T-helper 22 cell (primary cell): ENCODE data around the gene OR9Q1.
"Not testable (repeated sequence)": the region's sequence is repeated elsewhere in the genome, so short reads cannot be mapped to it uniquely, and the experiment has no call there.

Experiments used
- DNase-seq: peaks from one replicate; pipeline ENCODE4 v3.0.0-alpha.2; 2020; ENCODE audit warnings: low read depth

OR9Q1 gene

GRCh38 chr11:58134151-58134550 lies 110.5 kb downstream of the OR9Q1 start:
- DNase-seq, result no peak

GRCh38 chr11:58135171-58135570 lies 111.5 kb downstream of the OR9Q1 start:
- no peak for DNase-seq

- DNase-seq, result no peak
These were observed 119.1 kb downstream of the OR9Q1 start for GRCh38 chr11:58142761-58143160.

- no peak for DNase-seq
These were observed 129.1 kb downstream of the OR9Q1 start for GRCh38 chr11:58152781-58153180.

- no peak for DNase-seq
These were observed 140.7 kb downstream of the OR9Q1 start for GRCh38 chr11:58164389-58164788.

DNA sequence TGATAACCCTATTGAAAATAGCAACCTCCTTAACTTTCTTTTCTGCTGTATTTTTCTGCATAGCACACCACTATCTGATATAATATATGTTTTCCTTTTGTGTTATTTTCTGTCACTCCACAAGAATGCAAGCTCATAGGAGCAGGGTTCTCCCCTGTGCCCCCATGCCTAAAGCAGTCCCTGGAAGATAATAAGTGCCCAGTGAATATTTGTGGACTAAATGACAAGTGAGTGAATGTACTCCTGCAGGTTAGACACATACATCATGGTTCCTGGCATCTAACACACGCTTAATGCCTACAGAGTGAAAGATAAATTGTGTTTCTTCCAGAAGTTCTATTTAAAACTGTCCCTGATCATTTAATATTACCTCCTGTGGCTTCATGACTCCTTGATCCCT lies 141.3 kb downstream of the OR9Q1 start:
- DNase-seq, result no peak

- no peak for DNase-seq
These were observed 141.9 kb downstream of the OR9Q1 start for GRCh38 chr11:58165504-58166106.

DNA sequence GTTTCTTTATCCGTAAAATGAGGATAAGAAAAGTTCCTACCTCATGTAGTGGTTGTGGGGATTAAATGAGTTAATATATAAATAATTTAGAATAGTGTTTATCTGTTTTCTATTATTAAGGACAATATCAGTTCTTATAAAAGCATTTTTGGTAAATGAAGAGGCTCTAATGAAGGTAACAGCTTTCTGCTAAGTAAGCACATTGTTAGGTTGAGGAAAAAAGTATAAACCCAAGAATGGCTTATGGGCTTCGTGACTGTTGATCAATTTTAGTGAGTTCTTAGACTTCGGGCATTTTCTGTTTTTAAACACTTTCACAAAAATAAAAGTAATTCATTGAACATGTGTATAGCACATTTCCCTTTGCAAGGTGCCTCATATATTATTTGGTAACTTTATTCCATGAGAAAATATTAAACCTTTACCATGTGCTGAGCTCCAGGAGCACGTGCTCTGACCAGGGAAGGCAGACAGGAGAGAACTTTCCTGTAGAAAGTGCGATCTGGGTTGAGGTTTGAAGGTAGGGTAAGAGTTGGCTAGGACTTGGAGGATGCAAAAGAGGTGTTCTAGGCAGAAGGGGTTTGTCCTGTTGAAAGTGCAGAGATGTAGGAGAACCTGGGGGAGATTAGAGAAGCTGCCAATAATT lies 153.9 kb downstream of the OR9Q1 start:
- DNase-seq, result no peak

DNA sequence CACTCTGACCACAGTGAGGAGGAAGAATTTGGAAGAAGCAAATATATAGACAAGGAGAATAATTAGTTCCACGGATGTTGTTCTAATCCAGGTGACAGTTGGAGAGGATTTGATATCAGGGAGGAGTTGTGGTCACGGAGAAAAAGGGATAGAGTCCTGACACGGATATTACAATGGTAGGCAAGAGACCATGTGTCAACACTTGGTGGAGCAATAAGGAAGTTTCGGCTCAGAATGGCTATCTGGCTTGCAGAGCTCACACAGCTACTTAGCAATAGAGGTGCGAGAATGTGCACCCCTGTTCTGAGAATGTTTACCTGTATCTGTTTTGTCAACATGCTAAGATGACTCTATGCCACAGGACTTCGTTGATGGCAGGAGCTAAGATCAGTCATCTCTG lies 154.8 kb downstream of the OR9Q1 start:
- no peak for DNase-seq

- DNase-seq, result no peak
These were observed 156.0 kb downstream of the OR9Q1 start for GRCh38 chr11:58179648-58180047.

- DNase-seq, result no peak
These were observed 163.3 kb downstream of the OR9Q1 start for GRCh38 chr11:58186938-58187337.

GRCh38 chr11:58188770-58189169 lies 165.1 kb downstream of the OR9Q1 start, which contains the start of gene OR9Q2:
Gene OR9Q2 (plus strand): TSS chr11:58189070. CDS start chr11:58190491, 1,421 bp downstream.
- DNase-seq, result no peak

DNA sequence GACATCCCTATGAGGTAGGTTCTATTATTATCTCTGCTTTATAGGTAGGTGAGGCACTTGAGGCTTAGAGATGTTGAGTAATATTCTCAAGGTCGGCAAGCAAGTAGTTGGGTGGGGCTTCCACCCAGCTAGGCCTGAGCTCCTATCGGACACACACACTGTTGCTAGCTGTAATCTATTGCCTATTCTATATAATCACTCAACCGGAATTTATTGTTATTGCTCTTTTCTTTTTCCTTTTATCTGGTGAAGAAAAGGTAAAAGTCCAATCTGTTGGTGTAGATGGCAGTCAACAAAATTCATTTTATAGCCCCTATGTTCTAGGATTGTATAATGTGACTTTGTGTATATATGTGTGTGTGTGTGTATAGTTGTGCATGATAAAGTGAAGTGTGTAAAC lies 168.5 kb downstream of the OR9Q1 start:
- DNase-seq, result no peak

DNA sequence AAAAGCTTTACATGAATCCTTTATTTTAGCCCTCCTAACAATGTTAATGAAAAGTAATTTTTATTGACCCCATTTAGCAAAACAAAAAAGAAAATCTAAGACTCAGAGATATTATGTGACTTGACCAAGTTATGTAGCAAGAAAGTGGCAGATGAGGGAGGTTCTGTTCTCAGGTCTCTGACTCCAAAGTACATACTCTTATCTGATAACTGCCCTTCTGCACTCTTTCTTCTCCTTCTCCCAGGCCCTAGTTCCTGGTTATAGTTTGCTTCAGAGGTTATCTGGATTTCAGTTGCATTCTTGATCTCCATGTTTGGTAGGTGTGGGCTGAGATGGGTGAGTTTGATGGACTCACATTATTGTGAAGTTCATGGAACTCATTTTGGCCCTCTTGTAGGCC lies 169.7 kb downstream of the OR9Q1 start:
- DNase-seq, result no peak

- no peak for DNase-seq
These were observed 172.3 kb downstream of the OR9Q1 start for GRCh38 chr11:58195939-58196338.

DNA sequence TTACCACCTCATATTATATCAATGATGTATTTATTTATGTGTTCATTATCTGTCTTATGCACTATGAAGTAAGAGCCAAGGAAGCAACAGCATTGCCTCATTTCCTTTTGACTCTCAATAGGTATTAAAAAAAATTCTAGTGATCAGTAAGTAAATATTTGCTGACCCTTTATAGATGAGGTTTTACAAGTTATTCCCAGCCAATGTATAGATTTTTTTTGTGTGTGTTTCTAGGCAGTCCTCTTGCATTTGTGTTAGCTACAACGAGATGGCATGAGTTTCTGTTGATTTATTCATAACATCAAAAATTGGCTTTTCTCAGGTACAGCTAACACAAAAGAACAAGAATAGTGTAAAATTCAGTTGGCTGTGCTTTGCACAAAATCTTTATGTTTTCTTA lies 175.6 kb downstream of the OR9Q1 start:
- DNase-seq, result no peak

GRCh38 chr11:58204042-58204441 lies 180.4 kb downstream of the OR9Q1 start, which contains the start of gene OR1S2:
Gene OR1S2 (minus strand): TSS chr11:58204142. CDS start chr11:58204142, 0 bp downstream.
- no peak for DNase-seq

- not testable (repeated sequence) for DNase-seq
These were observed 188.7 kb downstream of the OR9Q1 start, which contains the start of gene OR1S1 for GRCh38 chr11:58212420-58212819. Gene OR1S1 (plus strand): TSS chr11:58212720.

DNA sequence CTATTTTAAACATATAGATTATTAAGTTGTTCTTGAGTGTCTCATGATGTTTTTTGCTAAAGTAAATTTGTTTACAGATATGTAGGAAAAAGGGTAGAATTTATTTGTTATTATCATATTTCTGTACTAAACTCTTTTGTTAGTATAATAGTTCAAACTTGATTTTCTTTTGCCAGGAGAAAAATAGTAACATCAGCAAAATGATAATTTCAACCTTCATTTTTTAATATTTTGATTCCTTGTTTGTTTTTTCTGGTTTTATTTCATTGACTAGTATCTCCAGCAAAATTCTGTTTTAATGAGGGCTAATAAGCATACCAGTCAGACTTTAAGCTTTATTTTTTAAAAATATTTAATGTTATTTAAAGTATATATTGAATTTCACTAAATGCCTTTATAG lies 192.8 kb downstream of the OR9Q1 start:
- DNase-seq, result no peak

DNA sequence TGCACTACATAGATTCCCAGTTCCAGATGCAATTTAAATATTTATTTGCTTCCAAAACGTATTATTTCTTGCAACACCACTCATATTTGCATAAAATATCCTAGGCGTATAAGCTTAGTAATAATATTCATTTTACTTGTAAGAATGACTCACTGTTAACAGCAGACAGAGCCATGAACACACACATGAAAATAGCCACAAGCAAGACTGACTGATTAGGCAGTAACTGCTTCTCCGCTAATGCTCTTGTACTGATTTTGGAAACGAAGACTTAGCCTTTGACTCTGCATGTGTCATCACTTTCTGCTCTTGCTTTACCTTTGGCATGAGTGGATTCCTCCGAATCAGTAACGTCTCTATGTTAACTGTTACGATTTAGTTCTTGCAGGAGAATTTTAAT lies 199.0 kb downstream of the OR9Q1 start:
- no peak for DNase-seq

- no peak for DNase-seq
These were observed 204.4 kb downstream of the OR9Q1 start for GRCh38 chr11:58227956-58228615.
